HAP-1 (cell line): ENCODE results near the gene G6PC2.
A peak's percentile ranks its signal among the peaks of the same experiment; 100 is the strongest.
"Not testable (repeated sequence)": the region's sequence is repeated elsewhere in the genome, so short reads cannot be mapped to it uniquely, and the experiment has no call there.

ENCODE experiments used
- DNase-seq, 2 experiments: peaks; one replicate each; pipeline ENCODE4 v3.0.0-alpha.2; 2016 to 2020; ENCODE audit warnings: low spot score in 2 of 2
- H3K27me3 ChIP-seq: fragments of 250-450 bp; sonication (Bioruptor Pico); 2 replicates; pipeline ENCODE4 v1.5.1; 2020; ENCODE audit warnings: low read depth, mild to moderate bottlenecking, moderate library complexity
- H3K36me3 ChIP-seq: fragments of 250-450 bp; sonication (Bioruptor Pico); replicated peaks from 2 replicates; pipeline ENCODE4 v1.5.1; 2020; ENCODE audit warnings: mild to moderate bottlenecking
- H3K4me1 ChIP-seq: fragments of 250-450 bp; sonication (Bioruptor Pico); 2 replicates; pipeline ENCODE4 v1.5.1; 2020; ENCODE audit warnings: mild to moderate bottlenecking
- H3K4me3 ChIP-seq: fragments of 250-450 bp; sonication (Bioruptor Pico); 2 replicates; pipeline ENCODE4 v1.5.1; 2020; ENCODE audit warnings: mild to moderate bottlenecking, moderate library complexity
- H3K9me3 ChIP-seq: fragments of 250-450 bp; sonication (Bioruptor Pico); 2 replicates; pipeline ENCODE4 v1.5.1; 2020; ENCODE audit warnings: mild to moderate bottlenecking, moderate library complexity
- in situ Hi-C: fragments of 300-500 bp; cut with MboI; formaldehyde crosslinking; loops from 3 replicates; pipeline ENCODE4 v1.14.3; 2020; ENCODE audit warnings: low sequenced_read_pairs, inconsistent platforms, mixed read lengths

Gene G6PC2

GRCh38 chr2:168901003-168901402 lies at the start of gene G6PC2:
Gene G6PC2, plus strand, starts transcription at chr2:168901291. Its CDS starts 41 bp downstream, at chr2:168901332.
- in situ Hi-C loops = no loop called here
- H3K9me3 ChIP-seq = no peaks in the 10 kb centered on the region
- H3K36me3 ChIP-seq = no peaks in the 10 kb centered on the region
- no peaks in the 10 kb centered on the region for H3K4me1 ChIP-seq
- H3K4me3 ChIP-seq = no peak within 1 kb of the TSS
- no peaks in the 10 kb centered on the region for H3K27me3 ChIP-seq
- no peak for DNase-seq

GRCh38 chr2:168851674-168852320 lies 49.3 kb upstream of the G6PC2 start:
- Histone ChIP-seq H3K4me1 (no peaks in the 10 kb centered on the region; the same call in 1 of the 2 replicates), H3K9me3 (no peaks in the 10 kb centered on the region), H3K4me3 (no peak overlapping the region), H3K27me3 (no peaks in the 10 kb centered on the region), H3K36me3 (peaks cover 3% of the 10 kb centered on the region)
- in situ Hi-C loops = no loop called here
- no peak for DNase-seq

GRCh38 chr2:168852481-168852880 lies 48.6 kb upstream of the G6PC2 start:
- H3K9me3 ChIP-seq = no peaks in the 10 kb centered on the region
- peaks cover 3% of the 10 kb centered on the region for H3K36me3 ChIP-seq
- no peak overlapping the region for H3K4me3 ChIP-seq
- DNase-seq = no peak
- in situ Hi-C loops = no loop called here
- no peaks in the 10 kb centered on the region; the same call in 1 of the 2 replicates for H3K4me1 ChIP-seq
- no peaks in the 10 kb centered on the region for H3K27me3 ChIP-seq

- H3K9me3 ChIP-seq = no peaks in the 10 kb centered on the region
- in situ Hi-C loops = no loop called here
- H3K4me3 ChIP-seq = no peak overlapping the region
- H3K27me3 ChIP-seq = no peaks in the 10 kb centered on the region
- H3K4me1 ChIP-seq = no peaks in the 10 kb centered on the region; the same call in 1 of the 2 replicates
- H3K36me3 ChIP-seq = peaks cover 3% of the 10 kb centered on the region
- DNase-seq = no peak
Measured at GRCh38 chr2:168853471-168853870, 47.6 kb upstream of the G6PC2 start.

GRCh38 chr2:168854651-168855050 lies 46.4 kb upstream of the G6PC2 start:
- DNase-seq = no peak
- Histone ChIP-seq H3K27me3 (no peaks in the 10 kb centered on the region), H3K4me1 (no peaks in the 10 kb centered on the region), H3K9me3 (no peaks in the 10 kb centered on the region), H3K4me3 (no peak overlapping the region), H3K36me3 (peaks cover 3% of the 10 kb centered on the region)
- in situ Hi-C loops = no loop called here

- no peaks in the 10 kb centered on the region for H3K9me3 ChIP-seq
- DNase-seq = no peak
- no peaks in the 10 kb centered on the region for H3K4me1 ChIP-seq
- H3K27me3 ChIP-seq = no peaks in the 10 kb centered on the region
- H3K36me3 ChIP-seq = peaks cover 3% of the 10 kb centered on the region
- no peak overlapping the region for H3K4me3 ChIP-seq
- in situ Hi-C loops = no loop called here
Measured at GRCh38 chr2:168855601-168856000, 45.5 kb upstream of the G6PC2 start.

GRCh38 chr2:168858146-168858545 lies 42.9 kb upstream of the G6PC2 start:
- in situ Hi-C loops = no loop called here

GRCh38 chr2:168867164-168867563 lies 33.9 kb upstream of the G6PC2 start:
- DNase-seq, in situ Hi-C loops, H3K4me3 ChIP-seq, H3K9me3 ChIP-seq, H3K4me1 ChIP-seq, H3K27me3 ChIP-seq: not testable (repeated sequence)
- peaks cover 20% of the 10 kb centered on the region for H3K36me3 ChIP-seq

More at GRCh38 chr2:168858146-168858545, 42.9 kb upstream of the G6PC2 start:
- no peaks in the 10 kb centered on the region for H3K4me1 ChIP-seq
- H3K9me3 ChIP-seq = no peaks in the 10 kb centered on the region
- no peak for DNase-seq
- peaks cover 6% of the 10 kb centered on the region; the same call in 1 of the 2 replicates for H3K36me3 ChIP-seq
- no peaks in the 10 kb centered on the region for H3K27me3 ChIP-seq
- H3K4me3 ChIP-seq = no peak overlapping the region

GRCh38 chr2:168870369-168870768 lies 30.7 kb upstream of the G6PC2 start:
- H3K4me1 ChIP-seq, in situ Hi-C loops, H3K4me3 ChIP-seq, DNase-seq, H3K9me3 ChIP-seq, H3K27me3 ChIP-seq: not testable (repeated sequence)
- peaks cover 19% of the 10 kb centered on the region for H3K36me3 ChIP-seq

- H3K27me3 ChIP-seq, DNase-seq, H3K9me3 ChIP-seq, H3K4me1 ChIP-seq, H3K4me3 ChIP-seq, in situ Hi-C loops: not testable (repeated sequence)
- peaks cover 18% of the 10 kb centered on the region for H3K36me3 ChIP-seq
Measured at GRCh38 chr2:168870824-168871223, 30.3 kb upstream of the G6PC2 start.

- H3K4me1 ChIP-seq = peaks cover 13% of the 10 kb centered on the region
- in situ Hi-C loops = no loop called here
- DNase-seq = no peak
- peaks cover 18% of the 10 kb centered on the region for H3K36me3 ChIP-seq
- H3K27me3 ChIP-seq = no peaks in the 10 kb centered on the region
- H3K4me3 ChIP-seq = no peak overlapping the region
- no peaks in the 10 kb centered on the region for H3K9me3 ChIP-seq
Measured at GRCh38 chr2:168874368-168875054, 26.6 kb upstream of the G6PC2 start.

GRCh38 chr2:168882163-168882562 lies 18.9 kb upstream of the G6PC2 start:
- in situ Hi-C loops, H3K9me3 ChIP-seq, H3K4me1 ChIP-seq, DNase-seq, H3K27me3 ChIP-seq, H3K4me3 ChIP-seq: not testable (repeated sequence)
- peaks cover 12% of the 10 kb centered on the region for H3K36me3 ChIP-seq

GRCh38 chr2:168884975-168885374 lies 16.1 kb upstream of the G6PC2 start:
- in situ Hi-C loops = no loop called here
- peaks cover 24% of the 10 kb centered on the region for H3K36me3 ChIP-seq
- DNase-seq = no peak
- no peaks in the 10 kb centered on the region for H3K27me3 ChIP-seq
- 0 out of 2 replicates have a peak, but pooled peaks cover 3% of the 10 kb centered on the region for H3K4me1 ChIP-seq
- H3K4me3 ChIP-seq = no peak overlapping the region
- no peaks in the 10 kb centered on the region for H3K9me3 ChIP-seq

- no peaks in the 10 kb centered on the region for H3K9me3 ChIP-seq
- no peak for DNase-seq
- in situ Hi-C loops = no loop called here
- H3K27me3 ChIP-seq = no peaks in the 10 kb centered on the region
- peaks cover 8% of the 10 kb centered on the region; the same call in 1 of the 2 replicates for H3K4me1 ChIP-seq
- peaks cover 24% of the 10 kb centered on the region for H3K36me3 ChIP-seq
- peak overlapping the region; percentile 66 for H3K4me3 ChIP-seq
Measured at GRCh38 chr2:168889635-168890005, 11.5 kb upstream of the G6PC2 start.
